D721Med (cell line): ENCODE results near the gene MMP2.

Experiments used
- DNase-seq: peaks from one replicate; pipeline ENCODE4 v3.0.0; 2011; ENCODE audit warnings: low spot score; ENCODE audit not compliant: insufficient read length
- FAIRE-seq: peaks from 2 replicates; lab custom pipeline; 2011; peaks lifted over from hg19 to GRCh38; lab: Jason Lieb, UNC
- CTCF ChIP-seq: IDR thresholded peaks from 2 replicates; pipeline ENCODE4 v1.5.1; 2012; ENCODE audit warnings: mild to moderate bottlenecking, control low read depth; ENCODE audit not compliant: insufficient read depth; ENCODE audit errors: missing control alignments

The MMP2 gene

GRCh38 chr16:55543472-55543871 is 64.5 kb downstream of the MMP2 start:
- TF ChIP-seq CTCF = peak; percentile 51
- no peak for FAIRE-seq
- DNase-seq = no peak

- DNase-seq = no peak
- TF ChIP-seq CTCF = no peak
- FAIRE-seq = no peak
Observed at GRCh38 chr16:55552621-55553020, 73.6 kb downstream of the MMP2 start.

- FAIRE-seq (no peak), DNase-seq (no peak)
- TF ChIP-seq CTCF = no peak
Observed at GRCh38 chr16:55555436-55555835, 76.4 kb downstream of the MMP2 start.
